Panc1 (cell line): ENCODE results near the gene PBXIP1.

Experiments used
- CTCF ChIP-seq: fragments of 450-650 bp; IDR thresholded peaks from 2 replicates; pipeline ENCODE4 v1.5.1; 2017; ENCODE audit warnings: mild to moderate bottlenecking
- POLR2AphosphoS5 ChIP-seq: IDR thresholded peaks from 2 replicates; pipeline ENCODE4 v1.6.1; 2012; ENCODE audit warnings: mild to moderate bottlenecking, low read depth, low read length, moderate library complexity
- REST ChIP-seq, 2 experiments: IDR thresholded peaks; 2 replicates each; pipeline ENCODE4 v1.6.1; 2011 to 2012; ENCODE audit warnings: low read depth in 2 of 2, control low read depth in 1 of 2, low read length in 1 of 2, mild to moderate bottlenecking in 1 of 2, moderate library complexity in 1 of 2; ENCODE audit not compliant: insufficient read depth in 1 of 2
- SIN3A ChIP-seq: IDR thresholded peaks from 2 replicates; pipeline ENCODE4 v1.6.1; 2012; ENCODE audit warnings: low read depth, mild to moderate bottlenecking, low read length, moderate library complexity, borderline replicate concordance; ENCODE audit not compliant: insufficient read depth
- TCF7L2 ChIP-seq: IDR thresholded peaks from 2 replicates; pipeline ENCODE4 v1.6.1; 2011; ENCODE audit warnings: mild to moderate bottlenecking, low read depth, low read length, inconsistent platforms

GRCh38 chr1:154978360-154978759 is 22.5 kb upstream of the PBXIP1 start:
- TF ChIP-seq SIN3A = no peak
- TF ChIP-seq CTCF = no peak
- no peak for TF ChIP-seq TCF7L2
- TF ChIP-seq REST (IDR thresholded peaks at IDR 0.05; ENCODE audit: insufficient read depth in 1 of 2, low read depth in 2 of 2, low read length in 1 of 2) = no peak
- no peak for TF ChIP-seq POLR2AphosphoS5
